Mucosa of descending colon (tissue), 3 donors: ENCODE data around the gene RFX4. TPM values are rescaled to one million over a fixed set of nuclear protein-coding genes. Genes with fewer than 3 reads are reported as not detected.

Experiments
- ATAC-seq: fragments of 200-7000 bp; cut with Tn5 transposase; one replicate; pipeline ENCODE4 v1.9.1; 2020; ENCODE audit warnings: mild to moderate bottlenecking, moderate library complexity
- DNase-seq, 3 donors: peaks; one replicate each; pipeline ENCODE4 v3.0.0-alpha.2; 2020
- H3K36me3 ChIP-seq: fragments of 200-600 bp; one replicate; pipeline ENCODE4 v1.8.0; 2021; ENCODE audit warnings: low read depth, mild to moderate bottlenecking
- H3K4me1 ChIP-seq: fragments of 200-600 bp; one replicate; pipeline ENCODE4 v1.8.0; 2021; ENCODE audit warnings: low read depth, mild to moderate bottlenecking
- H3K4me3 ChIP-seq: fragments of 200-600 bp; one replicate; pipeline ENCODE4 v1.8.0; 2021; ENCODE audit warnings: mild to moderate bottlenecking
- H3K9me3 ChIP-seq: fragments of 200-600 bp; one replicate; pipeline ENCODE4 v1.8.0; 2021; ENCODE audit warnings: mild to moderate bottlenecking
- CTCF ChIP-seq: fragments of 200-600 bp; IDR thresholded peaks from one replicate; pipeline ENCODE4 v1.8.0; 2022; ENCODE audit warnings: antibody characterized with exemption, mild to moderate bottlenecking
- intact Hi-C, 2 donors: fragments of 100-400 bp; cut with DNase I in 1 of 2; cut with micrococcal nuclease in 1 of 2; formaldehyde crosslinking; loops; one replicate each; pipeline versions ENCODE4 v1.11.0 to v1.11.1; 2022; cut with DNase I, micrococcal nuclease
- total RNA-seq, 3 donors: library from RNA; stranded (reverse); fragmentation: NEBNext Ultra II Directional in 2 of 3; extraction: Animal tissue kit (Norgen Biotek cat#: 25700) in 2 of 3; gene quantifications; one replicate each; pipeline versions ENCODE4 v1.2.1 to v1.2.4, GENCODE V29; 2021 to 2023
- donor health status: DM: no; HTN: no; CAD: no; lungs with moderate emphysema.
- donor health status: DM: no; HTN: no; CAD: no.
- donor health status: DM: no; HTN: yes; CAD: no.

RFX4 gene
- total RNA-seq, 3 donors from 2014 or later = not detected

- Histone ChIP-seq H3K4me3 (no peak overlapping the region), H3K4me1 (no peaks in the 10 kb centered on the region), H3K36me3 (no peaks in the 10 kb centered on the region), H3K9me3 (no peaks in the 10 kb centered on the region)
- no peak for TF ChIP-seq CTCF
- ATAC-seq (no peak), DNase-seq (no peak)
- intact Hi-C loops = no loop called here
Measured at GRCh38 chr12:106801830-106802533, 219.2 kb downstream of the RFX4 start.

GRCh38 chr12:106804668-106805067 is 221.9 kb downstream of the RFX4 start:
- ATAC-seq = peak; percentile 88
- peak in 1 of 3 donors; percentile 10 for DNase-seq
- Histone ChIP-seq H3K36me3 (no peaks in the 10 kb centered on the region), H3K4me1 (no peaks in the 10 kb centered on the region), H3K4me3 (no peak overlapping the region), H3K9me3 (no peaks in the 10 kb centered on the region)
- TF ChIP-seq CTCF = no peak
- intact Hi-C loops = no loop called here

Other genes starting within 250 kb of the RFX4 start
- gene POLR3B, start 225.3 kb upstream of the RFX4 start, total RNA-seq = 1 to 10 TPM; 6.6 to 8.7 (median 8.5) TPM
- 10 to 100 TPM; 13.3 to 25.3 (median 15.2) TPM for gene RIC8B, start 191.7 kb downstream of the RFX4 start, total RNA-seq